Measurements from ENCODE around the gene GNGT2.

Gene GNGT2

DNA sequence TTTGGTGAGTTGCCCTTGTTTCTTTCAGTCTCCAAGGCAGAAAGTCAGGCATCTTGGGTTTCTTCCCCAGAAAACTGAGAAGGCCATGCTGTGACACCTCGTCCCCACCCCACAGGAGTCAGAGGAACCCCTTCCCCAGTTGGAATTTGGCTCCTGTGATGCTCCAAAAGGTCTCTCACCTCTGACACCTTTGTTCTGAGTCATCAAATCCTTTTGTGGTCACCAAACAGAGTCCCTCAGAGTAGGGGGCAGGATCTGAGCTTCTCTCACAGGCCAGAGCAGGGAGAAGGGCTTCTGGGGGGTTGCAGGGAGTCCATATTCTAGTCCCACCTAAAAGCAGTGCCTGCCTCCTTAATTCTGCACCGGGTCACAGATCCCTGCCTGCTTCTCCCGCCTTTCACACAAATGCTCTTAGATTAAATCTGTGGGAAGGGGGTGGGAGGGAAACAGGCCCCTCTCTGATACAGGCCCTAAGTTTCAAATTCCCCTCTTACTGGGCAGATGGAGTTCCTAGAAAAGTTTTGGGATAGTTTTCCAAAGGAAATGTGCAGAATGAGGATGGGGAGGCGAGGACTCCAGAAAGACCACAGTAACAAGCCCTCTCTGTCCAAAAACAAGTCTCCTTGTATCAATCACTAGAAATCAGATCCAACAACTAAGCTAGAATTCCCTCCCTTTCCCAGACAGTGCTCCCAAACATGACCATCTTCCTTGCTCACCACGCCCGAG, 18.9 kb upstream of the GNGT2 start:
- no peak for DNase-seq (ENCODE audit: low read depth)

DNA sequence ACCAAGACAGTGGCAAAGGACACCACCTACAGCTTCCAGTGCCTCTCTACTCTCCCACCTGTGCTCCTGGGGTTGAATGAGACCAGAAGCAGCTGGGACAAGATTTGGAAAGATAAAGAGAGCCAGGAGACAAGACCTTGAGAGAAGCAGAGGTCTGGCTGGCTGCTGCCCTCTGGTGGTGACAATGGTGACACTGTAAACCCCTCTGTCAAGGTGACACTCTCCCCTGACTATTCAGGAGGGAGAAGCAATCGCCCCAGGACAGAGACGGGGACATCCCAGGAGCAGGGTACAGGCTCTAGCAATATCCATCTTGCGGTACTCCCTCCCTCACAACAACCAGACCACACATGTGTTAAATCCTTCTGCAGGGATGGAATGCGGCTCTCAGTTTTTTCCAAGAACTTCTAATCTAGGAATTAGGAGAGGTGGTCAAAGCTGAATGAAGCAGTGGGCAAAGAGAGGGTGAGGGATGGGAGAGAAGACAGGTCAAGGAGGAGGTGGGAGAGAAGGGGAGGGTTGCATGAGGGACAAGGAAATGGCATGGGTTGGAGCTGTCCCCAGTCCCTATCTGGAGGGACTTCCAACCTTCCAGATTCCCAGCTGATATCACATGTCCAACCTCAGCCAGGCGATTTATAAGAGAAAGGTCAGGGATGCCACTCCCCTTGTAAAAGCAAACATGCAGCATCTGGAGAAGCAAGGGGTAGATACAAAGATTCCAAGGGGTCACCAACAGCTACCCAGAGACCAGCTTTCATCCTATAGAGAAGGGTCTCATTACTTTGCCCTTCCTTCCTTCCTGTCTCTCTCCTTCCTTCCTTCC, 17.3 kb upstream of the GNGT2 start:
- peak; percentile 47 for DNase-seq (ENCODE audit: low read depth)

GRCh38 chr17:49226771-49227435, 16.5 kb upstream of the GNGT2 start:
- no peak for DNase-seq (ENCODE audit: low read depth)

DNA sequence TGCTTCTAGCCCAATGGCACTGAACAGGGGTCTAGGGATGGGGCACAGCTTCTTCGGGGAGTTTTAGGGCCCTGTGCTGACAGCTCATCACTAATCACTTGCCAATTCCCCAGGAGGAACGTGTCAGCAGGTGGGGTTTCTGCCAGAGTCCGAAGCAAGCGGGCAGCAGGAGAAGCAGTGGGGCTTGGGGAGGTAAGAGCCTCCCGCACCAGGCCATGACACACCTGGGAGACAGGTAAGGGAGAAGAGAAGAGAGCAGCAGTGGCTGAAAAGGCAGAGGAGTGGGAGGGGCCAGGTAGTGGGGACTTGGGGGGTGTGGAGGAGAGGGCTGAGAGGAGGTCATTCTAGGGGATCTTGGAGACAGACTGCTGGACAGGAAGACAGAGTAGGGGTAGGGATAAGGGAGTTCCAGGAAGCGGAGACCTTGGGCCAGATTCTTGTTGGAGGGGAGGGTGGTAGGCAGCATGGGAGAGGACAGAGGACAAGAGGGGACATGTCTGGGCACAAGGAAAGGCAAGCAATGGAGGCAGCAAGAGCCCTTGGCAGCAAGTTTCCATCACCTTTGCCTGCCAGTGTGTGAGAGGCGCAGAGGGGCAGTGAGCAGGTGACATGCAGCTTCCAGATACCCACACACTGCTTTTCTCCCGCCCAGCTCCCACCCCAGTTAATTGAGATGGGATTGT, 15.3 kb upstream of the GNGT2 start:
- DNase-seq (ENCODE audit: low read depth), result no peak

GRCh38 chr17:49224997-49225337, 14.6 kb upstream of the GNGT2 start:
- DNase-seq (ENCODE audit: low read depth), result no peak

GRCh38 chr17:49224198-49224996, 14.0 kb upstream of the GNGT2 start:
- peak; percentile 15 for DNase-seq (ENCODE audit: low read depth)

GRCh38 chr17:49223517-49224197, 13.3 kb upstream of the GNGT2 start:
- peak; percentile 19 for DNase-seq (ENCODE audit: low read depth)

DNA sequence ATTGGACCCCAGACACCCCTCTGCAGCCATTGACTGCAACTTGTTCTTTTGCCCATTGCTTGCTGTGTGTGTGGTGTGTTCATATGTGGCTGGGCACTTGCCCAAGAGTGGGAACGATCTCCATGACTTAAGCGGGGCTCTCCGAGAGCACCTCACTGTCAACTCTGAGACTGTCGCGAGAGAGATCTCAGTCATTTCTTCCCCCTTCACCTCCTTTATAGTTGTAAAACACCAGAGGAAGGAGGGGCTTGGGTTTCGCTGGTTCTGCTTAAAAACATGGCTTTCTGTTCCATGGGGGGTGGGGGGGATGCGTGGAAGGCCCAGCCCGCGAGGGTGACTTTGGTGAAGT, 12.8 kb upstream of the GNGT2 start:
- DNase-seq (ENCODE audit: low read depth), result no peak

- DNase-seq (ENCODE audit: low read depth), result no peak
These were observed 9.6 kb upstream of the GNGT2 start for GRCh38 chr17:49219987-49220386.

GRCh38 chr17:49218941-49219913, 8.9 kb upstream of the GNGT2 start:
- no peak for DNase-seq (ENCODE audit: low read depth)

- DNase-seq (ENCODE audit: low read depth), result peak; percentile 56
These were observed 7.5 kb upstream of the GNGT2 start for GRCh38 chr17:49217651-49218413.

DNA sequence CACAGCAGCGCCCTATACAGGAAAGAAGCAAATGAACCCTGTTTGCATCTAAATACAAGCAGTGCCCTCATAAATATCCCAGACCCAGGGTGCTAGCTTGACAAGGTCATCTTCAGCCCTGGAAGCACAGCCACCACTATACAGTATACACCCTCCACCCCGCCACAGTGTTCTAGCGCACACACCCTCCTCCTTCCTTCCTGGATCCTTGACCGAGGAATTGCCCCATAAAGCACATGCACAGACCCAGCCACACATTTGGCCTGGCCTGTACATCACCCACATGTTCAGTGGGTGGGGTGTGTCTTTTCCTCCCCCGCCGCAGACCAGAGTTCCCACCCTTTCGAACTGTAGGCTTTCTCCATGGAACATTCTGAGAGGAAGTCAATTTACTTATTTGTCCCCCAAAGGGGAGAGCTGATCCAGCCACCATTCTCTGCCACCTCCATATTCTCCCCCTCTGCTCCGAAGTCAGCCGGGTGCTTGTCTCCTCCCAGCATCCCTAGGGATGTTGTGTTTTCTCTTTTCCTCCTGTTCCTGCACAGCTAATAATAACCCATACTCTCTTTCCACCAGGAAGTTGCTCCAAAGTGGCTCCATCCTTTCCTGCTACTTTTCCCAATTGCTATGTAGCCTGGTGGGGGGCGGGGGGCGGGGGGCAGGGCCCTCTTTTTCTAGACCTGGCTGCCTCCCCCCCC, 6.7 kb upstream of the GNGT2 start:
- no peak for DNase-seq (ENCODE audit: low read depth)

DNA sequence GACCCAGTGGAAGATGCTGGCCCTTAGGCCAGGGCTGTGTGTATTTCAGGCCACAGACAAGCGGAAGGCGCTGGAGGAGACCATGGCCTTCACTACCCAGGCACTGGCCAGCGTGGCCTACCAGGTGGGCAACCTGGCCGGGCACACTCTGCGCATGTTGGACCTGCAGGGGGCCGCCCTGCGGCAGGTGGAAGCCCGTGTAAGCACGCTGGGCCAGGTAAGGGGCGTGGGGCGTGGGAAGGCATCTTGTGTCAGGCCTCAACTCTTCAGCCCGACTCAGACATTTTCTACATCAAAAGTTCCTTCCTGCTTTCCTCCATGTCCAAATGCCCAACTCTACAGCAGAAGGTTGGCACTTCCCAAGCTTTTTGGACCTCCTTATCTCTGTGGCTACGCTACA, 6.1 kb upstream of the GNGT2 start:
- no peak for DNase-seq (ENCODE audit: low read depth)

- DNase-seq (ENCODE audit: low read depth), result no peak
These were observed 4.4 kb upstream of the GNGT2 start for GRCh38 chr17:49214676-49215360.

GRCh38 chr17:49213847-49214246, 3.5 kb upstream of the GNGT2 start:
- DNase-seq (ENCODE audit: low read depth), result no peak

- DNase-seq (ENCODE audit: low read depth), result no peak
These were observed 3.0 kb upstream of the GNGT2 start for GRCh38 chr17:49213399-49213798.

- no peak for DNase-seq (ENCODE audit: low read depth)
These were observed 1.3 kb downstream of the GNGT2 start for GRCh38 chr17:49209061-49209571.

DNA sequence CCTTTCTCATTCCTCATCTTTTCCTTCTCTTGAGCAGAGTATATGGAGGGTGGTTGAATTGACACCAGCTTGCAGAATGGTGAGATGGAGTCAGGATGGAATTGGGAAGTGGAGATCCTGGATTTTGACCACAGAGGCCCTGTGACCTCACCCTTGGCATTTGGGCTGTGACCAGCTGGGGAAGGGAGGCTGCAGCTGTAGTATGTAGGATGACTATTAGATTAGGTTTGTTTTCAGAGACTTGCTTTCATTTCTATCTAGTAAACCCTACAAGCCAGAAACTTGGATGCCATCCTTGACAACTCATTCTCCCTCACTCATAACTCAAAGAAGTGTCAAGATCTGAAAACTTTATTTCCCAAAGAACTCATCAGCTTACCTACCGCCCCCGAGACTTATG, 5.9 kb downstream of the GNGT2 start:
- no peak for DNase-seq (ENCODE audit: low read depth)
